GM19238 (cell line): ENCODE data around the gene ARHGEF17.

ENCODE experiments used
- DNase-seq: peaks from one replicate; pipeline ENCODE4 v3.0.0; 2011; ENCODE audit warnings: low spot score; ENCODE audit not compliant: insufficient read length

The ARHGEF17 gene

DNA sequence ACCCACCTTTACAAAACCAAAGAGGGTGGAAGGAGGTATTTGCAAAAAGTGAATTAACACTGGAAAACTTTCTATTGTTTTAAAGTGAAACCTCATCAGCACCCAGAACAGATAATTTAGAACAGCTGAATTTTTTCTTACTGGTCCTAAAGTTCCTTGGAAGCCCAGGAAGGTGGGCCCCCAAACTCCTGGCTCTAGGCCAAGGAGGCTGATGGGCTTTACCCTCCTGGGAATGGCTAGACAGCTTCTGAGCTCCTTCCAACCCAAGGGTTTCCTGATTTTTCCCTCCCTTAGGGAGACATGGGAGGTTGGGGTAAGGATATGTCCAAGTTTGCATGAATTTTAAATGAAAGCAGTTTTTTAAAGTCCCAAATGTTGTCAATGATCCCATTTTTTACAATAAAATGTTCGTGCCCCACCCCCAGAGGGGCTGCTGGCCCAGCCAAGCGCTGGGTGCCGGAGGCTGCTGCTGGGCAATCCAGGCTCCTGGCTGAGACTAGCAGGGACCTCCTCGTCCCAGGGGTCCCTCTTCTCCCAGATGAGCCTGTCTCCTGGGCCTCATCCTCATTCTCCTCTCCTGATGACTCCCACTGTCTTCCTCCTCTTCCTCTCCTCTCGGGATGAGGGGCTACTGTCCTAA, 96.5 kb downstream of the ARHGEF17 start:
- no peak for DNase-seq

DNA sequence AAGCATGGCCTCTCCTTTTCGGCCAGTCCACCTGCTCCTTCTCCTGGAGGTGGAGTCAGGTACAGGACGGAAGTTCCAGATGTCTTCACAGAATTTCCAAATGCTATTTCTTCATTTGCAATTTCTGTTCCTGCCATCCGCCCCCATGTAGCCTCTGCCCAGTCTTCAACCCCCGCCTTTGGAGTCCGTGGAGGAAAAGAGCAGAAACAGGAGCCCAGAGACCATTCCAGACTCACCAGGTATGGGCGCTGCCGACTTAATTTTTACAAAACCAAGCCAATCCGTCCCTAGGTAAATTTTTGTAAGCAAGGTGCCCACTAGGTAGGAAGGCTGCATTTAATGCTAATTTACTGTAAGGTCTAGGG, 97.1 kb downstream of the ARHGEF17 start:
- DNase-seq, result no peak

DNA sequence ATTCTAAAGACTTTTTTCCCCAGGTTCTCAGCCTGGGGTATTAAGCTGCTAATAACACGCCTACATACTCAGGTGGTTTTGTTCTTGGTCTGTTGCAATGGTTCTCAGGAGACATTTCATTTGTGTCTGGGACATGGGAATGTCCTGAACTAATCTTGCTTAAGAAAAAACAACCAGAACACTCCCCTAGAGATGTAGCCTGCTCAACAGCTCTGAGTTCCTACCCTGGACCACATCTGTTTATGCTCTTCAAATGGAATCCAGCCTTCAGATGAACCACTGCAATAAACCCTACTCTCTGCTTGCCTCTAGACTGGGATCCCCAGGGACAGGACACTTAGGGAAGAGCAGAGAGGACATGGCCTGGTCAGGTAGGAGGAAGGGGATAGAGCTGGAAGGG, 98.1 kb downstream of the ARHGEF17 start:
- DNase-seq, result no peak

DNA sequence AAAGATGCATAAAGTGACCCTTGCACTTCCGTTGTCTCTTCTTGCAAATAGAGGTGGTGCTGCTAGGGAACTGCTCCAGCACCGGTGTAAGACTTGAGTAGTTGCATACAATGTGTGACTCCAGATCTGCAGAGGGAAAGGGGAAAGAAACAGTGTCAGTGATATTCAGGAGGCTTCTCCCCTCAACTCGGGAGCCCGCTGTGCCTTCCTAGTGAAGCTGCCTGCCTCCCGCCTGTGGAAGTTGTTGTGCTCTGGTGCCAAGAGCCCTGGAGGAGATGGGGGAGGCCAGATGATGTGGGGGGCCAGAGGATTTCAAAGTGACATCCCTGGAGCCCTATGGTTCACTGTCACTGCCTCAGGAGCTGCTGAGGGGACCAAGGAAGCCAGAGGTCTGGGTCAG, 98.5 kb downstream of the ARHGEF17 start:
- DNase-seq, result no peak

DNA sequence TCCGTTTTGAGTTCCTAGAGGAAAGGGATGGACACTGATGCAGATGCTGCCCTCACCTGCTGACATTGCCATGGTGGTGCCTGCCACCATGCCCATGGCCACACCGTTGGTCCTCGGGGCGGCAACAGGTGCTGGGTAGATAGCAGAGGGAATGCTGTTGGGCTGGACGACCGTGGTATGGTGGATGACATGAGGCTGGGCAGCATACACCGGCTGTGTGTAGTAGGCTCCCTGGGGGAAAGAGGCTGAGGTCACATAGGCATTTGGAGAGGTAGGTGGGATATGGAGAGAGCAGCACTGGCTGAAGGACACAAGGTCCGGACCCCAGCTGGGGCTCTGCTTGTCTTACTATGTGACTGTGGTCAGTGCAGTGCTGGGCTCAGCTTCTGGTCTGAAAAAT, 101.4 kb downstream of the ARHGEF17 start:
- no peak for DNase-seq

DNA sequence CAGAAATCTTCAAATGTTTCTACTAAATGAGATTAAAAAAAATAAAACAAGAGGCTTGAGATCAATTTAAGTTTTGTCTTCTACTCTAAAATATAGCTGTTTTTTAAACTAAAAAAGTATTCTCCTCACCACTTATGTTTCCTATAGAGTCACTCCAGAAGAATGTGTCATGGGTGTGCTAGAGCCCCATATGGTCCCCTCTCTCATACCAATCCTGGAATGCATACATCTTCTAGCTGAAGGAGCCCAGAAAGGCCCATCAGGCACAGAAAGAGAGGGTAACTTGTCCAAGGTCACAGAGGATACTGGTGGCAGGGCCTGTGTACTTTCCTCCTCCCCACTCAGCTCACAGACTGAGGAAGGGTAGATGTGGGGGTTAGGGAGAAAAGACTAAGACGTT, 102.6 kb downstream of the ARHGEF17 start:
- DNase-seq, result no peak

DNA sequence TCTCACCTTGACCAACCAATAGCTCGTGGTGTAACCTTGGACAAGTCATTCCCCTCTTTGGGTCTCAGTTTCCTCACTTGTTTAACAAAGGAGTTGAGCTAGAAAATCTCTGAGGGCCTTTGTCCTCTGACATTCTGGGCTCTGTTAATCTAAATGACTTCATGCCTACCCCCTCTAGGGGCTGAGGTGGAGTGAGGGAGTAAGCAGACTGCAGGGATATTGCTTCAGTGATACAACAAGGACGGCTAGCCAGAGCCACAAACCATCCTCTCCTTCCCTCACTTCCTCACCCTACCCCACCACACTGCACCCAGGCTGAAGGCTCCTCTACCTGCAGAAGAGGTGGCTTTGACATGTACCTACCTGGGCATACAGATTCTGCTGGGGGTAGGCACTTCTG, 103.0 kb downstream of the ARHGEF17 start:
- DNase-seq, result no peak

DNA sequence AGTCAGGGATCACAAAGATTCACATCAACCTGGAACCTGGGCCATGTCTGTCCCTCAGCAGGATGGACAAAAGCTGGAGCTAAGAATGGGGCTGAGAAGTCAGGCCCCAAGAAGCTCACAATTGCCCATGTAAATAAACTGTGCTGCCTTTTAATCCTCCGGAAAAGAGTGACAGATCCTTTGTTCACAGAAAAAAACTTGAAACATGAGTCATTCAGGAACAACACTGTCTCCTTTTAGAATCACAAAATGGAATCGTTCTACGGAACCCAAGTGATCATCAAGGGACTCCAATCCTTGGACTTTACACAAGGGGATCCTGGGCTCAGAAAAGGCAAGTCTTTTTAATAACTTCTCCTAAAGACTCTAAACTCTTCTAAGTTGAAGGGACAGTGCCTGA, 104.2 kb downstream of the ARHGEF17 start:
- no peak for DNase-seq

DNA sequence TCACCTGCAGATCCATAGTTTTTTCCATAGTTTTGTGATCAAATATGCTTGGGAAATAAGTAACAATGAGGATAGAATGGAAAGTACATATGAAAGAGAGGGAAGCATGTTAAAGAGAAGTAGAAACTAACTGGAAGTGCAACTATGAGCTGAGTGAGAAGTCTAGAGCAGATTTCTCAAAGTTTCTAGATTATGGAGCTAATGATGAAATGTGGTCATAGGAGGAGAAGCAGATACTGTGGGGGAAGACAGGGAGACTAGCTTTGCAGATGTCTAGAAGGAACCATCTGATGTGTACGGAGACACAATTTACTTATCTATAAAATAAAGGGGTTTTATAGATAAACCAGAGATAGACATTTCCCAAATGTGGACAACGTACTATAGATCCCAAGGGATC, 105.2 kb downstream of the ARHGEF17 start:
- no peak for DNase-seq

DNA sequence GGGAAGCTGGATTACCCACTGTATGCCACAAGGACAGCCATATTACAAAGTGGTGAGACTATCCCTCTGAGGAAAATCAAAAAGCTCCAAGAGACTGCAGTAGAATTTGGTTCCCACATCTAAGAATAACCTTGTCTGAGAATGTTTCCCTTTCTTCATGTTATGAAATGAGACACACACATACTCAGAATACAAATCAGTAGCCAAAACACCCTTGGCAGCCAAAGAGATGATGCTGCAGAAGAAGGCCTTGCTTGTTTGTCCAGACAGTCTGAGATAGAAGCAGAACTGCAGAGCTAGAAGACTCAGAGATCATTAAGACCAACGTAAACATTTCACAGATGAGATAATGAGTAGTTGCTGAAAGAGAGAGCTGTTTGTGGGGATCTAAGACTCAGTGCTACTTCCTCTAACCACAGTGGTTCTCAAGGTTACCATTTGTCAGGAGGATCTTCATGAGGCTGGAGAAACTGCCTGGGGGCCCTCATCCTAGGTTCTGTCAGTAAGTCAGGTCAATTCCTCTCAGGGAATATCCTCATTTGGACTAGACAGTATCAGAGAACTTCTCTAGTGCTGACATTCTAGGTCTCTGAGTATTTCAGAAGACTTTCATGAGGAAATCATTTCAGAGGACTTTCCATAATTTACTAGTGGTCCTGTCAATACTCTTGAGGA, 107.0 kb downstream of the ARHGEF17 start:
- no peak for DNase-seq

DNA sequence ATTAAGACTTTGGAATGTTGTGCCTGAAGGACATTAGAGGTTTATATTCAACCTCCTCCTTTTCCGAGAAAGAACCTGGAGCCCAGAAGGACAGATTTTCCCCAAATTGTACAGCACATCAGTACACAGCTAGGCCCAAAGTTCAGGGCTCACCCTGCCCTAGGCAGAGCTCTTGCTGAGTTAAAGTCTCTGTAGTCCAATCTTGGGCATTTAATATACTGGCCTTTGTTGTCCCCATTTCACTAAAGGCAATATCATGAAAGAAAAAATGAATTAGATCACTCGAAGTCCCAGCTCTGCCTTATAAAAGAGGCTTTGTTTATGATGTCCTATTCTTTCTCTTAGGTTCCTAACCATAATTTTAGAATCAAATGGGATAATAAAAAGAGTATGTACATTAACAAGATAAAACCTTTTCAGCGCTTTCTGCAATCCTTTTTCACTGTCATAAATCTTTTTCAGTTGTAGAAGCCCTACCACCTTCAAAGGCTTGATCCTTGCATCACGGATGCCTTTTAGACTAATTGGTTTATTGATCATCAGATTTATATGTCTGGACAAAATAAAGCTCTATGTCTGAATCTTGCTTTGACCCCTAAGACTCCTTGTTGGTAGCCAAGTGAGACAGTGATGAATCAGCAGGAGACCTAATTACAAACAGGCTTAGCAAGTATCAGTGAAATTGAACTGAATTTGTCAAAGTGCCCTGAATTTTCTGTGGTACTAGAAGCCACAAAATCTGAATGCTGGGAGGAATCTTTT, 108.0 kb downstream of the ARHGEF17 start:
- DNase-seq, result no peak

DNA sequence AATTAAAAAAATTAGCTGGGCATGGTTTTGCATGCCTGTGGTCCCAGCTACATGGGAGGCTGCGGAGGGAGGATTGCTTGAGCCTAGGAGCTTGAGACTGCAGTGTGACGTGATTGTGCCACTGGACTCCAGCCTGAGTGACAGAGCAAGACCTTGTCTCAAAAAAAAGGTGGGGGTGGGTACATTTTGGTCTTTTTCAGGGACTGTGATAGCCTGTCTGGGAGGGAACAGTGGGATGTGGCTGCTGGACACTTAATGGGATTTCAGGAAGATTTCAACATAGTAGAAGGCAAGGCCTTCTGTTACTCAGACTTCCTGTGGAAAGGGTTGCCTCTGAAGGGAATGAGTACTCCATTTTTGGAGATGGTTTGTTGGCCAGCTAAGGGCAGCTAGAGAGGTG, 108.7 kb downstream of the ARHGEF17 start:
- no peak for DNase-seq
